Endothelial cell of umbilical vein (primary cell): Measurements from ENCODE around the gene DNAJC17. TPM values are rescaled to one million over a fixed set of nuclear protein-coding genes. Genes with fewer than 3 reads are reported as not detected.

Experiments used
- BruUV-seq: library from RNA; stranded (reverse); fragments of 400-500 nt; replicated peaks from 2 replicates; lab custom pipeline; 2021; lab: Mats Ljungman, UMichigan
- CTCF ChIA-PET: fragments of 300-600, 350-600 bp; sonication (Branson Sonifier 250); formaldehyde crosslinking; loops from one replicate; lab custom pipeline; 2021; ENCODE audit warnings: antibody characterized with exemption, inconsistent platforms; lab: Charles Lee
- POLR2A ChIA-PET: fragments of 300-600, 350-600 bp; sonication (Branson Sonifier 250); formaldehyde crosslinking; loops from one replicate; lab custom pipeline; 2021; ENCODE audit warnings: antibody characterized with exemption, inconsistent platforms; lab: Charles Lee
- DNase-seq: peaks from one replicate; pipeline ENCODE4 v3.0.0-alpha.2; 2011; ENCODE audit warnings: low read depth, low spot score
- FAIRE-seq: peaks from 2 replicates; lab custom pipeline; 2011; peaks lifted over from hg19 to GRCh38; lab: Jason Lieb, UNC
- H2AFZ ChIP-seq: 2 replicates; pipeline ENCODE4 v1.6.0; 2012; ENCODE audit warnings: low read depth, low read length, control low read depth, inconsistent platforms
- H3K27ac ChIP-seq: 2 replicates; pipeline ENCODE4 v1.5.1; 2011; ENCODE audit warnings: low read depth, mild to moderate bottlenecking, control low read depth, low read length, moderate library complexity; ENCODE audit not compliant: insufficient read depth
- H3K27me3 ChIP-seq, 2 experiments: 2 replicates each; pipeline versions ENCODE4 v1.6.0 to v1.6.1; 2011; ENCODE audit warnings: low read length in 2 of 2, mixed read lengths in 1 of 2; ENCODE audit not compliant: control insufficient read depth in 2 of 2, insufficient read depth in 2 of 2
- H3K36me3 ChIP-seq, 2 experiments: 2 replicates in 1 of 2; 3 replicates in 1 of 2; pipeline ENCODE4 v1.5.1; 2011; ENCODE audit warnings: low read length in 2 of 2, mild to moderate bottlenecking in 1 of 2, moderate library complexity in 1 of 2; ENCODE audit not compliant: control insufficient read depth in 2 of 2, insufficient read depth in 2 of 2; ENCODE audit errors: extremely low read depth in 1 of 2
- H3K4me1 ChIP-seq: 3 replicates; pipeline ENCODE4 v1.5.1; 2011; ENCODE audit warnings: mild to moderate bottlenecking, low read length; ENCODE audit not compliant: control insufficient read depth, insufficient read depth; ENCODE audit errors: extremely low read depth
- H3K4me2 ChIP-seq: 2 replicates; pipeline ENCODE4 v1.6.1; 2011; ENCODE audit warnings: low read length, control low read depth, mixed read lengths; ENCODE audit not compliant: insufficient read depth
- H3K4me3 ChIP-seq, 3 experiments: fragments of 200-600 bp in 1 of 3; sonication (generic), shearing (Covaris generic) in 1 of 3; replicated peaks in 1 of 3; 2 replicates each; pipeline ENCODE4 v1.5.1; 2011 to 2016; ENCODE audit warnings: control low read depth in 3 of 3, low read length in 3 of 3, mild to moderate bottlenecking in 2 of 3, inconsistent platforms in 1 of 3, low read depth in 1 of 3, moderate library complexity in 1 of 3; ENCODE audit not compliant: insufficient read depth in 1 of 3
- H3K79me2 ChIP-seq: 2 replicates; pipeline ENCODE4 v1.6.0; 2012; ENCODE audit warnings: low read length, inconsistent platforms; ENCODE audit not compliant: control insufficient read depth, insufficient read depth
- H3K9ac ChIP-seq: replicated peaks from 2 replicates; pipeline ENCODE3; 2011; ENCODE audit warnings: low read length, control low read depth; ENCODE audit not compliant: insufficient read depth; ENCODE audit errors: extremely low read depth
- H3K9me1 ChIP-seq: replicated peaks from 3 replicates; pipeline ENCODE4 v1.6.0; 2011; ENCODE audit warnings: mild to moderate bottlenecking, low read length; ENCODE audit not compliant: control insufficient read depth, insufficient read depth; ENCODE audit errors: extremely low read depth
- H3K9me3 ChIP-seq: replicated peaks from 2 replicates; pipeline ENCODE4 v1.5.1; 2012; ENCODE audit warnings: low read length, inconsistent platforms; ENCODE audit not compliant: control insufficient read depth, insufficient read depth
- H4K20me1 ChIP-seq: replicated peaks from 2 replicates; pipeline ENCODE3; 2011; ENCODE audit warnings: mild to moderate bottlenecking, low read length; ENCODE audit not compliant: control insufficient read depth, insufficient read depth; ENCODE audit errors: extremely low read depth
- EZH2 ChIP-seq: IDR thresholded peaks from 2 replicates; pipeline ENCODE4 v1.6.1; 2012; ENCODE audit warnings: borderline replicate concordance, low read depth, mild to moderate bottlenecking, moderate library complexity, low read length, inconsistent platforms; ENCODE audit not compliant: severe bottlenecking
- FOS ChIP-seq: IDR thresholded peaks from 2 replicates; pipeline ENCODE4 v1.6.1; 2011; ENCODE audit warnings: mild to moderate bottlenecking, low read length, moderate library complexity, borderline replicate concordance; ENCODE audit not compliant: insufficient read depth
- JUN ChIP-seq: IDR thresholded peaks from 2 replicates; pipeline ENCODE4 v1.6.1; 2011; ENCODE audit warnings: borderline replicate concordance, low read depth; ENCODE audit not compliant: insufficient read length, insufficient read depth
- POLR2A ChIP-seq: IDR thresholded peaks from 2 replicates; pipeline ENCODE4 v1.6.1; 2012; ENCODE audit warnings: low read depth, mild to moderate bottlenecking, control low read depth, low read length
- dilution Hi-C: fragments of 300-500 bp; cut with MboI; formaldehyde crosslinking; loops from one replicate; pipeline ENCODE4 v1.15.0; 2019; ENCODE audit warnings: low sequenced_read_pairs; ENCODE audit not compliant: extremely low pct_ligation_motif_present
- intact Hi-C: fragments of 100-400 bp; cut with micrococcal nuclease; formaldehyde crosslinking; loops from one replicate; pipeline ENCODE4 v1.10.0; 2022
- polyA plus RNA-seq, 4 experiments: library from polyadenylated mRNA; depleted of rRNA in 3 of 4; stranded (reverse) in 3 of 4; unstranded in 1 of 4; fragments of >200 nt; gene quantifications; 2 replicates each; pipeline versions ENCODE4 v1.2.1 to v1.2.3, GENCODE V29; 2011 to 2012; ENCODE audit warnings: missing spikeins in 1 of 4
- total RNA-seq: library from RNA; stranded (reverse); gene quantifications from 2 replicates; pipeline ENCODE4 v1.2.3, GENCODE V29; 2021
- TF ChIP-seq, protein P1 (sequence below): IDR thresholded peaks from 2 replicates; pipeline ENCODE4 v1.6.1; 2011; ENCODE audit not compliant: insufficient read depth, insufficient read length
- TF ChIP-seq, protein P2 (sequence below), 2 donors: IDR thresholded peaks; 1 replicate in 1 of 2; 2 replicates in 1 of 2; pipeline ENCODE4 v1.5.1; 2011; ENCODE audit warnings: low read length in 2 of 2, mild to moderate bottlenecking in 2 of 2, moderate library complexity in 2 of 2, control low read depth in 1 of 2, inconsistent platforms in 1 of 2, low read depth in 1 of 2; ENCODE audit not compliant: insufficient read depth in 1 of 2; ENCODE audit errors: extremely low read depth in 1 of 2

The DNAJC17 gene
- total and polyA plus RNA-seq, 2 donors (not counting 3 experiments of a cell fraction or from before 2014, with no cell fraction given) = 30.7 to 46.4 TPM

DNA sequence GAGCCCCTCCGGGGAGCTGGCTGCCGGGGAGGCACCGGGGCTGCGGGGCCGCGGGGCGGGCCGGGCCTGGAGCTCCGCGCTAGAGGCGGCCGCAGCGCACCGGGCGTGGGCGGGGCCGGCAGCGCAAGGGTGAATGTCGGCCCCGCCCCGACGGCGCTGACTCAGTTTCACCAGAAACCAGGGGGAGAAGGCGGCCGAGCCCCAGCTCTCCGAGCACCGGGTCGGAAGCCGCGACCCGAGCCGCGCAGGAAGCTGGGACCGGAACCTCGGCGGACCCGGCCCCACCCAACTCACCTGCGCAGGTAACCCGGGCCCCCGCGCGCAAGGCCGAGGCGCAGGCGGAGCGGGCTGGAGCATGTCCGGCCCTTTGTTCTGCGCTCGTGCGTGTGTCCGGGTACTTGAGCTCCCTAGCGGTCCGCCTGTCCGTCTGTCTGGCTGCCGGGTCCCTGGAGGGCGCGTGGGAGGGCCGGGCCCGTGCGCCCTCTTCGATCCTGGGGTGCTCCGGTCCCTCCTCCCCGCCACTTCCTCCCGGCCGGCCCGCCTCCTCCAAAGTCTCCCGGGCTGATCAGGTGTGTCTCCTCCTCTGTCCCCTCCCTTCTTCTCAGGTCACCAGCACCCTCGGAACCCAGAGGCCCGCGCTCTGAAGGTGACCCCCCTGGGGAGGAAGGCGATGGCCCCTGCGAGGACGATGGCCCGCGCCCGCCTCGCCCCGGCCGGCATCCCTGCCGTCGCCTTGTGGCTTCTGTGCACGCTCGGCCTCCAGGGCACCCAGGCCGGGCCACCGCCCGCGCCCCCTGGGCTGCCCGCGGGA, 36.8 kb upstream of the DNAJC17 start, which contains the start of gene SPINT1:
TSS of gene SPINT1 (plus strand) at position 164 of the 811 bp plus-strand sequence. CDS start at position 671, 507 bp downstream.
- Histone ChIP-seq H3K4me1 (peaks cover 5% of the 10 kb centered on the region), H3K9ac (no peak within 1 kb of the TSS), H3K4me2 (peak within 1 kb of the TSS; percentile 26), H3K79me2 (no peaks in the 10 kb centered on the region), H3K27me3 (peaks cover 11% of the 10 kb centered on the region in 2 experiments), H3K4me3 (peak within 1 kb of the TSS in 2 of 3 experiments; percentile 1 to 39), H2AFZ (peak within 1 kb of the TSS; percentile 6), H3K9me3 (no peaks in the 10 kb centered on the region), H4K20me1 (no peaks in the 10 kb centered on the region), H3K36me3 (no peaks in the 10 kb centered on the region), H3K27ac (no peak within 1 kb of the TSS), H3K9me1 (no peaks in the 10 kb centered on the region)
- TF ChIP-seq, protein P1, sequence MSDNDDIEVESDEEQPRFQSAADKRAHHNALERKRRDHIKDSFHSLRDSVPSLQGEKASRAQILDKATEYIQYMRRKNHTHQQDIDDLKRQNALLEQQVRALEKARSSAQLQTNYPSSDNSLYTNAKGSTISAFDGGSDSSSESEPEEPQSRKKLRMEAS = no peak
- TF ChIP-seq EZH2 (peak; percentile 75), FOS (no peak), POLR2A (no peak), JUN (no peak)
- TF ChIP-seq, protein P2, sequence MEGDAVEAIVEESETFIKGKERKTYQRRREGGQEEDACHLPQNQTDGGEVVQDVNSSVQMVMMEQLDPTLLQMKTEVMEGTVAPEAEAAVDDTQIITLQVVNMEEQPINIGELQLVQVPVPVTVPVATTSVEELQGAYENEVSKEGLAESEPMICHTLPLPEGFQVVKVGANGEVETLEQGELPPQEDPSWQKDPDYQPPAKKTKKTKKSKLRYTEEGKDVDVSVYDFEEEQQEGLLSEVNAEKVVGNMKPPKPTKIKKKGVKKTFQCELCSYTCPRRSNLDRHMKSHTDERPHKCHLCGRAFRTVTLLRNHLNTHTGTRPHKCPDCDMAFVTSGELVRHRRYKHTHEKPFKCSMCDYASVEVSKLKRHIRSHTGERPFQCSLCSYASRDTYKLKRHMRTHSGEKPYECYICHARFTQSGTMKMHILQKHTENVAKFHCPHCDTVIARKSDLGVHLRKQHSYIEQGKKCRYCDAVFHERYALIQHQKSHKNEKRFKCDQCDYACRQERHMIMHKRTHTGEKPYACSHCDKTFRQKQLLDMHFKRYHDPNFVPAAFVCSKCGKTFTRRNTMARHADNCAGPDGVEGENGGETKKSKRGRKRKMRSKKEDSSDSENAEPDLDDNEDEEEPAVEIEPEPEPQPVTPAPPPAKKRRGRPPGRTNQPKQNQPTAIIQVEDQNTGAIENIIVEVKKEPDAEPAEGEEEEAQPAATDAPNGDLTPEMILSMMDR (IDR thresholded peaks at IDR 0.05; ENCODE audit: extremely low read depth in 1 of 2, insufficient read depth in 1 of 2, low read depth in 1 of 2, low read length in 2 of 2) = no peak
- no TSS peak for BruUV-seq
- POLR2A ChIA-PET = no interaction called here
- CTCF ChIA-PET = interaction anchor here (0.9 to 8.3 kb wide), 7 partner anchors 11 to 109 kb away, joined by 3 to 71 read pairs (median 5); partner anchors contain the start of gene CHAC1
- no peak for DNase-seq
- dilution Hi-C loops = no loop called here
- no peak for FAIRE-seq
- intact Hi-C loops = no loop called here
